OCI-LY1 (cell line): ENCODE data around the gene THNSL1.

Experiments used
- H2AFZ ChIP-seq: fragments of 200-600 bp; sonication (generic), shearing (Covaris generic); 2 replicates; pipeline ENCODE4 v1.6.0; 2014; ENCODE audit warnings: antibody characterized with exemption, mild to moderate bottlenecking, low read length
- H3F3A ChIP-seq: fragments of 200-600 bp; sonication (generic), shearing (Covaris generic); 2 replicates; pipeline ENCODE4 v1.6.0; 2014; ENCODE audit warnings: mild to moderate bottlenecking, antibody characterized with exemption, low read length, moderate library complexity; ENCODE audit not compliant: insufficient read depth
- H3K27ac ChIP-seq: fragments of 200-600 bp; sonication (generic); 2 replicates; pipeline ENCODE4 v1.5.1; 2014; ENCODE audit warnings: low read length, mixed run types, mild to moderate bottlenecking, low read depth; ENCODE audit not compliant: poor library complexity, severe bottlenecking
- H3K27me3 ChIP-seq: fragments of 200-600 bp; sonication (generic); 2 replicates; pipeline ENCODE4 v1.6.0; 2014; ENCODE audit warnings: antibody characterized with exemption, mild to moderate bottlenecking, low read length, moderate library complexity; ENCODE audit not compliant: insufficient read depth
- H3K36me3 ChIP-seq: fragments of 200-600 bp; sonication (generic); 2 replicates; pipeline ENCODE4 v1.6.1; 2014; ENCODE audit warnings: mild to moderate bottlenecking, antibody characterized with exemption, low read length, moderate library complexity, mixed read lengths; ENCODE audit not compliant: insufficient read depth
- H3K4me1 ChIP-seq: fragments of 200-600 bp; sonication (generic); 2 replicates; pipeline ENCODE4 v1.5.1; 2014; ENCODE audit warnings: mild to moderate bottlenecking, low read length, moderate library complexity; ENCODE audit not compliant: insufficient read depth, severe bottlenecking
- H3K4me2 ChIP-seq: fragments of 200-600 bp; sonication (generic), shearing (Covaris generic); 2 replicates; pipeline ENCODE4 v1.6.1; 2014; ENCODE audit warnings: low read length
- H3K4me3 ChIP-seq: fragments of 200-600 bp; sonication (generic); 2 replicates; pipeline ENCODE4 v1.5.1; 2014; ENCODE audit warnings: low read length, low read depth, mild to moderate bottlenecking, mixed read lengths; ENCODE audit not compliant: poor library complexity, severe bottlenecking
- H3K79me2 ChIP-seq: fragments of 200-600 bp; shearing (Covaris generic); 2 replicates; pipeline ENCODE4 v1.6.1; 2016; ENCODE audit warnings: mixed run types, low read length, mixed read lengths; ENCODE audit not compliant: insufficient read depth
- H3K9ac ChIP-seq: fragments of 200-600 bp; sonication (generic), shearing (Covaris generic); 2 replicates; pipeline ENCODE4 v1.6.1; 2014; ENCODE audit warnings: mild to moderate bottlenecking, low read length, mixed read lengths
- H3K9me2 ChIP-seq: fragments of 200-600 bp; sonication (generic), shearing (Covaris generic); 2 replicates; pipeline ENCODE4 v1.6.1; 2014; ENCODE audit warnings: low read depth, mild to moderate bottlenecking, low read length, mixed read lengths
- H3K9me3 ChIP-seq: fragments of 200-600 bp; shearing (Covaris generic); 2 replicates; pipeline ENCODE4 v1.6.1; 2014; ENCODE audit warnings: low read length, mixed read lengths
- H4K20me1 ChIP-seq: fragments of 200-600 bp; sonication (generic), shearing (Covaris generic); 2 replicates; pipeline ENCODE4 v1.6.0; 2016; ENCODE audit warnings: mild to moderate bottlenecking, low read length; ENCODE audit not compliant: insufficient read depth
- CTCF ChIP-seq: fragments of 200-600 bp; sonication (generic), shearing (Covaris generic); IDR thresholded peaks from 2 replicates; pipeline ENCODE4 v1.5.1; 2017; ENCODE audit warnings: mild to moderate bottlenecking, antibody characterized with exemption, low read length, moderate library complexity, mixed read lengths
- EZH2 ChIP-seq: fragments of 200-600 bp; sonication (generic), shearing (Covaris generic); IDR thresholded peaks from 2 replicates; pipeline ENCODE4 v1.8.0; 2017; ENCODE audit warnings: borderline replicate concordance, mixed run types, mild to moderate bottlenecking, antibody characterized with exemption, low read length, moderate library complexity, mixed read lengths

Gene THNSL1

DNA sequence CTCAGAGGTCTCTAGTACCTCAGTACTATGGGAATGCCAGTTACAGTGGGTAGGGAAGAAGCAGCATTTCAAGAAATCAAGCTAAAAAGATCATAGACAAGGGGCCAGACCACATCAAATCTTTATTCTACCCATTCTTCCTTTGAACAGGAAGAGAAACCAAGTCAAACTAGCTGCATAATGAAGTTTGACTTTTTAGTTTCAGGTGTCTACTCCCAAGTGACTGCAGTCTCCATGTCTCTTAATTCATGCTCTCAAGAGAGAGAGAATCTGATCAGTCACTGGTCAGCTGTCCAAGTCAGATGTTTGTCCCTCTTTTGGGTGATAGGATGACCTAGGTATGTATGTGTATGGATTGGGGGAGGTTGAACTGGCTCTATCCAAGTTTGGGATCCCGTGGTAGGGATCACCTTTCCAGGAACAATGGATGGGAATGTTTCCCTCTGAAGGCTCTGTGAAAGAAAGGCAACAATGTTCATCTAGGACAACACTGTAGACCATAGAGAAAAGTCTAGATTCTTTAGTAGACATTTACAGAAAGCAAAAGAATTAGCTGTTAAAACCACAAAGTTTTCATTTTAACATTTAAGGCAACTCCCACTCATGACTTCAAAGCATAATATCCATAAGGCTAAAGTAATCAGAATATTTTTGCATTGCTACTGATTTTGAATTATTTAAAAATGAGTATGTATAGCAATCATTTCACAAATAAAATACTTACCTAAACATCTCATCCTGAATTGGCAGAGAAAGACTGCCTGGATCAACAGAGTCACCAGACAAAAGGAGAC lies 33.9 kb upstream of the THNSL1 start:
- Histone ChIP-seq H2AFZ (no peak overlapping the region), H3K9me3 (no peaks in the 10 kb centered on the region), H3K27ac (no peak overlapping the region), H3K36me3 (no peaks in the 10 kb centered on the region), H3F3A (no peaks in the 10 kb centered on the region), H3K4me2 (no peak overlapping the region), H3K27me3 (no peaks in the 10 kb centered on the region), H3K4me3 (no peak overlapping the region), H3K79me2 (no peaks in the 10 kb centered on the region), H3K4me1 (no peaks in the 10 kb centered on the region), H3K9ac (no peak overlapping the region), H4K20me1 (no peaks in the 10 kb centered on the region), H3K9me2 (no peaks in the 10 kb centered on the region)
- TF ChIP-seq CTCF (no peak), EZH2 (no peak)

DNA sequence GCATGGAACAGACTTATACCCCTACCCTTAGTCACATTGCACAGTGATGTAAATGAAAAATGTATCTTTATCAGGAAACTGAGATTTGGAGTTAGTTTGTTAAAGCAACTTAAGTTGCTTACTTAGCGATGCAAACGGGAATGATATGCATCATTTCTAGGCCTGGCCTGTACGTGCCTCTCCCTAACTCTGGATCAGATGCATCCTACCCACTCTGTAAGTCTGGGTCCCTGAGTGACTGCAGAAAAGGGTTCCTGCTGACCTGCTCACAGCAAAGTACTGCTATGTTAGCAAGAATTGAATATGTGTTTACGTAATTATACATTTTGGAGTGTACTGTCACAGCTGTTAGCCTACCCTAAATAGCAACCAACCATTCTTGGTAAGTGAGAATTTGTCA lies 33.3 kb upstream of the THNSL1 start:
- Histone ChIP-seq H3K9me2 (no peaks in the 10 kb centered on the region), H3K36me3 (no peaks in the 10 kb centered on the region), H3F3A (no peaks in the 10 kb centered on the region), H3K27me3 (no peaks in the 10 kb centered on the region), H3K27ac (no peak overlapping the region), H4K20me1 (no peaks in the 10 kb centered on the region), H3K4me2 (no peak overlapping the region), H2AFZ (no peak overlapping the region), H3K4me3 (no peak overlapping the region), H3K79me2 (no peaks in the 10 kb centered on the region), H3K9ac (no peak overlapping the region), H3K4me1 (no peaks in the 10 kb centered on the region), H3K9me3 (no peaks in the 10 kb centered on the region)
- no peak for TF ChIP-seq EZH2
- TF ChIP-seq CTCF = no peak

- no peak overlapping the region for H3K9ac ChIP-seq
- H3K27ac ChIP-seq = no peak overlapping the region
- H4K20me1 ChIP-seq = no peaks in the 10 kb centered on the region
- H3K4me1 ChIP-seq = no peaks in the 10 kb centered on the region
- TF ChIP-seq EZH2 (no peak), CTCF (no peak)
- H3K9me3 ChIP-seq = no peaks in the 10 kb centered on the region
- no peaks in the 10 kb centered on the region for H3K79me2 ChIP-seq
- H3K9me2 ChIP-seq = no peaks in the 10 kb centered on the region
- H3K4me3 ChIP-seq = no peak overlapping the region
- no peak overlapping the region for H2AFZ ChIP-seq
- H3K27me3 ChIP-seq = no peaks in the 10 kb centered on the region
- H3K4me2 ChIP-seq = no peak overlapping the region
- no peaks in the 10 kb centered on the region for H3K36me3 ChIP-seq
- H3F3A ChIP-seq = no peaks in the 10 kb centered on the region
Measured at GRCh38 chr10:24983946-24984345, 32.5 kb upstream of the THNSL1 start.
